Panc1 (cell line): ENCODE measurements around the gene KMT2E.

Experiments
- CTCF ChIP-seq: fragments of 450-650 bp; IDR thresholded peaks from 2 replicates; pipeline ENCODE4 v1.5.1; 2017; ENCODE audit warnings: mild to moderate bottlenecking
- REST ChIP-seq, 2 experiments: IDR thresholded peaks; 2 replicates each; pipeline ENCODE4 v1.6.1; 2011 to 2012; ENCODE audit warnings: low read depth in 2 of 2, control low read depth in 1 of 2, low read length in 1 of 2, mild to moderate bottlenecking in 1 of 2, moderate library complexity in 1 of 2; ENCODE audit not compliant: insufficient read depth in 1 of 2
- SIN3A ChIP-seq: IDR thresholded peaks from 2 replicates; pipeline ENCODE4 v1.6.1; 2012; ENCODE audit warnings: low read depth, mild to moderate bottlenecking, low read length, moderate library complexity, borderline replicate concordance; ENCODE audit not compliant: insufficient read depth

GRCh38 chr7:104976966-104977636 is 36.9 kb upstream of the KMT2E start:
- TF ChIP-seq CTCF (no peak), SIN3A (no peak), REST (IDR thresholded peaks at IDR 0.05; ENCODE audit: insufficient read depth in 1 of 2, low read depth in 2 of 2, low read length in 1 of 2) (no peak)
